Measurements from ENCODE around the gene MTA1.

MTA1 gene

GRCh38 chr14:105486974-105487448 lies 67.4 kb downstream of the MTA1 start:
- peak overlapping the region; percentile 100 for H3K27ac ChIP-seq
- POLR2A ChIA-PET (ENCODE audit: low non-redundant PET) = no interaction called here
- no peak for TF ChIP-seq CTCF (conservative IDR thresholded peaks at IDR 0.05; ENCODE audit: low read depth)
- no peak for DNase-seq (ENCODE audit: low spot score)
- CTCF ChIA-PET = no interaction called here

DNA sequence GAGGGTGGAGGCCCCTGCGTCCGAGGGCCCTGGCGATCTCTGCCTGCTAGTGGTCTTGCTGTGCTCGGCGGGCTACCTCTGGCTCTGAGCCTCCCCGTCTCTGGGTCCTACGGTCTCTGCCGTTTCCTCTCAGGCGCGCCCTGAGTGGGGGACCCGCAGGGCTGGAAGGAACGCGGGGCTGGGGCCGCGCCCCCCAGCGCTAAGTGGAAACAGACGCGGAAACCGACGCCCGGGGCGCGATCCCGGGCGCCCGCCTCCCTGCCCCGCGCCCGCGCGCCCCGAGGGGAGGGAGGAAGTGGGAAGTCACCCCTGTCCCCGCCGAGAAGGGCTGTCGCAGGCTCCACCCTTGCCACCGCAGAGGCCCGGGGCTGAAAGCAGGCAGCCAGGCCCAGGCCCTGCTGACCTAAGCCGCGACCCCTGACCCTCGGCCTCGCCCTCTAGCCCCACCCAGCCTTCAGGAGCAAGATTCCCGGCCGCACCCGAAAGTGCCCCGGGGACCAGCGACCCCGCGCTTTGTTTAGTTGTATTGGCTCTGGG lies 67.9 kb downstream of the MTA1 start:
- peak overlapping the region; percentile 100 for H3K27ac ChIP-seq
- DNase-seq (ENCODE audit: low spot score) = no peak
- POLR2A ChIA-PET (ENCODE audit: low non-redundant PET) = no interaction called here
- TF ChIP-seq CTCF (conservative IDR thresholded peaks at IDR 0.05; ENCODE audit: low read depth) = no peak
- CTCF ChIA-PET = no interaction called here

DNA sequence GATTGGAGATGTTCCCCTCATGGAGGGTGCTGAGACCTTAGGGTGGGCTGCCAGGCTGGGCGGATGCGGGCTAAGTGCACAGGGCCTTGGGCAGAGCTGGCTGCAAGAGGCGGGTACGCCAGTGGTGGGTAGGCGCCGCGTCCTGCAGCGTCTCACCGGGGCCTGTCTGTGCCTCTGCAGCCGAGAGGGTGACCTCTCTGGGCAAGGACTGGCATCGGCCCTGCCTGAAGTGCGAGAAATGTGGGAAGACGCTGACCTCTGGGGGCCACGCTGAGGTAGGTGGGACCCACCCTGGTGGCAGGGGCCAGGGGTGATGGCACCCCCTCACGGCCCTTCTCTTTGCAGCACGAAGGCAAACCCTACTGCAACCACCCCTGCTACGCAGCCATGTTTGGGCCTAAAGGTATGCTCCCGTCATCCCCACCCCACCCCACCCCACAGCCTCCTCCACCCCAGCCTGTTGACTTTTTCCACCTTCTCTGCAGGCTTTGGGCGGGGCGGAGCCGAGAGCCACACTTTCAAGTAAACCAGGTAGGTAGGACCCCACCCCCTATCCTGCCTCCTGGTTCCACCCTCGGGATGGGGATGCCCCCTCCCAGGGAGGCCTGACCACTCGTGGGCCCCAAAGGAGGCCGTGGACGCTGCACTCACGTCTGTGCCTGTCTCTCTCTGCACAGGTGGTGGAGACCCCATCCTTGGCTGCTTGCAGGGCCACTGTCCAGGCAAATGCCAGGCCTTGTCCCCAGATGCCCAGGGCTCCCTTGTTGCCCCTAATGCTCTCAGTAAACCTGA lies 68.6 kb downstream of the MTA1 start:
- ChIA-PET CTCF (interaction anchor here (0.6 to 2.1 kb wide), 3 partner anchors 16 to 187 kb away, joined by 3 to 19 read pairs (median 3); partner anchors contain the start of gene BRF1), POLR2A (ENCODE audit: low non-redundant PET) (no interaction called here)
- peak overlapping the region; percentile 100 for H3K27ac ChIP-seq
- DNase-seq (ENCODE audit: low spot score) = no peak
- no peak for TF ChIP-seq CTCF (conservative IDR thresholded peaks at IDR 0.05; ENCODE audit: low read depth)

GRCh38 chr14:105488781-105489541 lies 69.3 kb downstream of the MTA1 start:
- DNase-seq (ENCODE audit: low spot score) = no peak
- H3K27ac ChIP-seq = peak overlapping the region; percentile 100
- ChIA-PET POLR2A (ENCODE audit: low non-redundant PET) (interaction anchor here (0.6 kb wide), 1 partner anchor 77 kb away, joined by 7 read pairs; no protein-coding TSS in a partner anchor), CTCF (interaction anchor here (0.6 to 2.1 kb wide), 12 partner anchors 8 to 188 kb away, joined by 3 to 24 read pairs (median 4); partner anchors contain the start of gene BRF1)
- TF ChIP-seq CTCF (conservative IDR thresholded peaks at IDR 0.05; ENCODE audit: low read depth) = no peak

DNA sequence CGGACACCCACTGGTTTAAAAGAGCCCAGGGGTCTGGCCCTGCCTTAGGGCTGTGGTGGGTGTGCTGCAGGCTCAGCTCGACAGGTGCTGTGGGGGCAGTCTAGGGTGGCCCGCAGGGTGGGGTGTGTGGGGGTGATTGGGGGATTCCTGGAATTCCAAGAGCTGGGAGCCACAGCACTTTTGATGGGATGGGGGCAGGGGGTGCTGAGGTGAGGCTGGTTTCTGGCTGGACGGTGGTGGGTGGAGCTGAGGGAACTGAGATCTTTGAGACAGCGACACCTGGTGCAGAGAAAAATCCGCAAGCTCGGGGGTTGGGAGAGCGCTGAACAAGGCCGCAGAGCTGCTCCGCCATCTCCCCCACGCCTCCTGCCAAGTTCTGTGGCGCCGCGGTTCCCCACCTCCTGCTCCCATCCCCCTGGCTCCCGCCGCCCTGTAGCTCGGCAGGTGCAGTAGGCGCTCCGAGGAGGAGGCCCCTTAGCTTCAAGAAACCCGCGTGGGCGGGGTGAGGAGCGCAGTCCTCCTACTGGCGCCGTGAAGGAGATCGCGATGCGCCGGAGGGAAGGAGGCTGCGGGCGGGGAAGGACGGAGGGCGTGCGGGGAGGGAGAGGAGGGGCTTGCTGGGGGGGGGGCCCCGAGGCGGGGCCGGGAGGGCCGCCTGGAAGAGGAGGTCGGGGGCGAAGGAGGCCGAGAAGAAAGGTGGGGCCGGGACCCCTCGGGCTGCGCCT lies 70.1 kb downstream of the MTA1 start:
- TF ChIP-seq CTCF (conservative IDR thresholded peaks at IDR 0.05; ENCODE audit: low read depth) = peak; percentile 63

More for the DNA sequence above, 70.1 kb downstream of the MTA1 start:
- peak; percentile 75 for DNase-seq (ENCODE audit: low spot score)
- POLR2A ChIA-PET (ENCODE audit: low non-redundant PET) = interaction anchor here (0.6 kb wide), 1 partner anchor 77 kb away, joined by 7 read pairs; no protein-coding TSS in a partner anchor
- CTCF ChIA-PET = interaction anchor here (0.5 to 2.1 kb wide), 25 partner anchors 8 to 400 kb away, joined by 3 to 24 read pairs (median 3); partner anchors contain the start of gene BRF1
- H3K27ac ChIP-seq = peak overlapping the region; percentile 100
